Aorta (tissue), 5 donors: ENCODE data around the gene AVPR1B. TPM values are rescaled to one million over a fixed set of nuclear protein-coding genes. Genes with fewer than 3 reads are reported as not detected.

Experiments used
- ATAC-seq: fragments of 200-7000 bp; cut with Tn5 transposase; one replicate; pipeline ENCODE4 v1.9.1; 2022; ENCODE audit warnings: moderate library complexity; ENCODE audit not compliant: low FRiP score
- DNase-seq, 2 donors: peaks; one replicate each; pipeline ENCODE4 v3.0.0-alpha.2; 2020
- H3K27ac ChIP-seq, 2 donors: one replicate each; pipeline ENCODE4 v1.5.1; 2013; ENCODE audit warnings: low read length in 2 of 2, mild to moderate bottlenecking in 2 of 2, moderate library complexity in 2 of 2, control low read depth in 1 of 2, inconsistent platforms in 1 of 2, low read depth in 1 of 2
- H3K27me3 ChIP-seq, 2 donors: one replicate each; pipeline ENCODE4 v1.6.1; 2013; ENCODE audit warnings: control low read depth in 1 of 2, low read length in 1 of 2, mild to moderate bottlenecking in 1 of 2, moderate library complexity in 1 of 2; ENCODE audit not compliant: insufficient read depth in 2 of 2, control insufficient read depth in 1 of 2
- H3K36me3 ChIP-seq, 2 donors: one replicate each; pipeline ENCODE4 v1.6.1; 2013; ENCODE audit warnings: control low read depth in 1 of 2, low read length in 1 of 2, mild to moderate bottlenecking in 1 of 2; ENCODE audit not compliant: insufficient read depth in 2 of 2, control insufficient read depth in 1 of 2
- H3K4me1 ChIP-seq, 2 donors: one replicate each; pipeline ENCODE4 v1.6.1; 2013; ENCODE audit warnings: low read length in 2 of 2, control low read depth in 1 of 2, mild to moderate bottlenecking in 1 of 2, moderate library complexity in 1 of 2; ENCODE audit not compliant: insufficient read depth in 2 of 2, control insufficient read depth in 1 of 2
- H3K4me3 ChIP-seq, 2 donors: one replicate each; pipeline ENCODE4 v1.5.1; 2013; ENCODE audit warnings: low read length in 2 of 2, control low read depth in 1 of 2, mild to moderate bottlenecking in 1 of 2
- H3K9me3 ChIP-seq: one replicate; pipeline ENCODE4 v1.6.1; 2013; ENCODE audit warnings: mild to moderate bottlenecking, low read length; ENCODE audit not compliant: control insufficient read depth
- WGBS, 2 donors: extraction: QIAGEN DNeasy Blood & Tissue Kit; methylation state at CpG; one replicate each; pipeline ENCODE4 v1.1.7; 2013; 5-methylcytosine and 5-hydroxymethylcytosine counted together
- intact Hi-C, 2 donors: fragments of 100-400 bp; cut with DNase I; formaldehyde crosslinking; loops; one replicate each; pipeline versions ENCODE4 v1.14.2 to v1.15.0; 2022
- polyA plus RNA-seq, 2 donors: library from polyadenylated mRNA; stranded (reverse); fragments of 200-250 nt; gene quantifications; one replicate each; pipeline ENCODE4 v1.2.3, GENCODE V29; 2013
- total RNA-seq, 2 donors: library from RNA; stranded (reverse); fragmentation: NEBNext Ultra II Directional; extraction: Animal tissue kit (Norgen Biotek cat#: 25700); gene quantifications; one replicate each; pipeline ENCODE4 v1.2.1, GENCODE V29; 2021
- donor health status: healthy with polysubstance abuse.
- donor health status: Bipolar disorder and iron deficiency.
- donor health status: DM: no; HTN: no; CAD: no.
- donor health status: DM: no; HTN: no; CAD: no.
- donor health status: DM: yes; HTN: yes; CAD: no.

Gene AVPR1B
- total and polyA plus RNA-seq, 4 donors = not detected

DNA sequence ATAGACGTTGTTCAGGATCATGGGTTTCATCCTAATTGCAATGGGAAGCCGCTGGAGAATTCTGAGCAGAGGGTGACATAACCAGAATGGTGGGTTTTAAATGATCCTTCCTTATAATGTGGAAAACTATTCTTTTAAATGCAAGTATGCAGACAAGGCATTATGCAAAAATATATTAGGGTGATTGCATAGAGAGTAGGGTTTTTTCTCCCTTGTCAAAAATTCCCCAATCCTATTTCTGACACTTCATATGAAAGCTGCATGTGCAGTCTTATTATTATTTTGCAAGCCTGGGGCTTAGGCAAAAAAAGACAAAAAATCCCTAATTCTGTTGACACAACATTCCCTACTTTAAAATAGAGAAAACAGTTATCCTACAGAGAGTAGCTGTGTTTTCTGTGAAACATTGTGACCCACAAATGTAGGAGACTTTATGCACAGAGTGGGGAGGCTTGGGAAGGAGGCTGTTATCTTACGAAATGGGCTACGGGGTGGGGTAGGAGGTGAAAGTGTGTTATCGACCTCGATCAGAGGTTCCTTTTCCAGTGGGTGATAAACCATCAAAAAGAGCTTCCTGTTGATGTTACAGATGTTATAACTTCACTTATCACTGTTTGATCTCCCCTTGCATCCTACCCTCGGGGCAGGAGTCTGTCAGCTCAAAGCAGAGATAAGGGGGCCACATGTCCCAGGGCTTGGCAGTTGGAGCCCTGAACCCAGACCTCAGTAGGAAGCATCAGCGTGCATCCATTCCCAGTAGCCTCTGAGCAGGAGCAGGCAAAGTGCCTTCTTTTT is 37.0 kb downstream of the AVPR1B start:
- no peak overlapping the region for H3K27ac ChIP-seq
- DNase-seq (no peak), ATAC-seq (no peak)
- no peaks in the 10 kb centered on the region for H3K9me3 ChIP-seq
- H3K27me3 ChIP-seq = no peaks in the 10 kb centered on the region
- H3K4me3 ChIP-seq = no peak overlapping the region
- no peaks in the 10 kb centered on the region for H3K4me1 ChIP-seq
- 80 to 83% methylated on average over 8 of the region's 8 CpGs for WGBS, 2 donors
- no peaks in the 10 kb centered on the region for H3K36me3 ChIP-seq
- intact Hi-C loops = no loop called here

DNA sequence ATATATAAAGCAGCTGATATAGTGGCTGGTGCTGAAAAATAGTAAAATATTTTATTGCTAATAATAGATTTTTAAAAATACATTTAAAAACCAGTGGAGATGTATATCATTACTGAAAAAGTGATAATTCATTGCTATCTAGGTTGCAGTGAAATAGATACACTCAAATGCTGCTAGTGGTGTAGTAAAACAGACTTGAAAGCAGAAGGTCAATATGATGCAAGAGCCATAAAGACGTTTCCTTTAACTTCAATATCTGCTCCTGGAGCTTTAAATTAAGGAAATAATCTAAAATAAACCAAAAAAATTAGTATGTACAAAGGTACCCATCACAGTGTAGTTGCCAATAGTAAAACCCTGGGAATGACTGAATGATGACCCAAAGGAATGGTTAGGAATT is 38.1 kb downstream of the AVPR1B start:
- 73 to 81% methylated on average over 1 of the region's 1 CpG for whole genome bisulfite sequencing, 2 donors
- no peaks in the 10 kb centered on the region for H3K4me1 ChIP-seq
- no peak for DNase-seq
- H3K27me3 ChIP-seq = no peaks in the 10 kb centered on the region
- ATAC-seq = no peak
- H3K36me3 ChIP-seq = no peaks in the 10 kb centered on the region
- intact Hi-C loops = no loop called here
- no peak overlapping the region for H3K4me3 ChIP-seq
- no peak overlapping the region for H3K27ac ChIP-seq
- no peaks in the 10 kb centered on the region for H3K9me3 ChIP-seq

DNA sequence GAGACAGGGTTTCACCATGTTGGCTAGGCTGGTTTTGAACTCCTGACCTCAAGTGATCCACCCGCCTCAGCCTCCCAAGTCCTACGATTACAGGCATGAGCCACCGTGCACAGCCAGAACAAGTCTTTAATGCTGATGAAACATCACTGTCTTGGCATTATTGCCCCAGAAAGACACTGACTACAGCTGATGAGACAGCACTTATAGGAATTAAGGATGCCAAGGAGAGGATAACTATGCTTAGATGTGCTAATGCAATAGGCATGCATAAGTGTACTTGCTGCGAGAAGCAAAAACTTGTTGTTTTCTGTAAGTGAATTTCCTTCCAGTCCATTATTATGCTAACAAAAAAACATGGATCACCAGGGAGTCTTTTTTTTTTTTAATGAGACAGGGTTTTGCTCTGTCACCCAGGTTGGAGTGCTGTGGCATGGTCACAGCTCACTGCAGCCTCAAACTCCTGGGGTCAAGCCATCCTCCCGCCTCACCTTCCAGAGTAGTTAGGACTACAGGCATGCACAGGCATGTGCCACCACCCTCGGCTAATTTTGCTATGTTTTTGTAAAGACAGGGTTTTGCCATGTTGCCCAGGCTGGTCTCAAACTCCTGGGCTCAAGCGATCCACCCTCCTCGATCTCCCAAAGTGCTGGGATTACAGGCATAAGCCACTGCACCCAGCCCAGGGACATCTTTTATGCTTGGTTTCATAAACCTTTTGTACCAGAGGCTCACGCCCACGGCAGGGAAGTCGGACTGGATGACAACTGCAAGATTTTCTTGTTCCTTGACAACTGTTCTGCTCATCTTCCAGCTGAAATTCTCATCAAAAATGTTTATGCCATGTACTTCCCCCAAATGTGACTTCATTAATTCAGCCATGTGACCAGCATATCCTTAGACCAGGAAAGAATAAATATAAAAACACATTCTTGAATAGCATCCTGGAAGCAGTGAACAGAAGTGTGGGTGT is 41.1 kb downstream of the AVPR1B start:
- intact Hi-C loops = no loop called here
- no peaks in the 10 kb centered on the region for H3K4me1 ChIP-seq
- 79 to 82% methylated on average over 11 of the region's 11 CpGs for WGBS, 2 donors
- ATAC-seq (no peak), DNase-seq (no peak)
- H3K27me3 ChIP-seq = no peaks in the 10 kb centered on the region
- H3K36me3 ChIP-seq = no peaks in the 10 kb centered on the region
- no peaks in the 10 kb centered on the region for H3K9me3 ChIP-seq
- H3K27ac ChIP-seq = no peak overlapping the region
- no peak overlapping the region for H3K4me3 ChIP-seq

DNA sequence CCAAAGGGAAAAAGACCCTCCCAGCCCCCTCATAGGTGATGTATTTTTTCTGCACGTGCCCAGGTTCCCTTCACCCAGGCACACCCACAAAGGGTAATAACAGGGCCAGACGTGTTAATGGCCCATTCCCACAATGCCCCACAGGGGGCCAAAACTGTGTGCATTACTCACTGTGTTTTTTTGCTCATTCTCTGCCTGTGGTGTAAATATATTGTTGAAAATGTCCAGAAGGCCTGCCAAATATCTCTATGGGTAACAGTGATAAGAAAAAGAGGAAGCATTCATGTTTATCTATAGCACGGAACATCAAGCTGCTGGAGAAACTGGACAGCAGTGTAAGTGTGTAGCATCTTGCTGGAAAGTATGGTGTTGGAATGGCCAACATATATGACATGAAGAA is 42.3 kb downstream of the AVPR1B start:
- Histone ChIP-seq H3K27ac (no peak overlapping the region), H3K4me3 (no peak overlapping the region), H3K9me3 (no peaks in the 10 kb centered on the region), H3K4me1 (no peaks in the 10 kb centered on the region), H3K36me3 (no peaks in the 10 kb centered on the region), H3K27me3 (no peaks in the 10 kb centered on the region)
- no peak for ATAC-seq
- no peak for DNase-seq
- intact Hi-C loops = no loop called here
- 70 to 73% methylated on average over 3 of the region's 3 CpGs for WGBS, 2 donors

DNA sequence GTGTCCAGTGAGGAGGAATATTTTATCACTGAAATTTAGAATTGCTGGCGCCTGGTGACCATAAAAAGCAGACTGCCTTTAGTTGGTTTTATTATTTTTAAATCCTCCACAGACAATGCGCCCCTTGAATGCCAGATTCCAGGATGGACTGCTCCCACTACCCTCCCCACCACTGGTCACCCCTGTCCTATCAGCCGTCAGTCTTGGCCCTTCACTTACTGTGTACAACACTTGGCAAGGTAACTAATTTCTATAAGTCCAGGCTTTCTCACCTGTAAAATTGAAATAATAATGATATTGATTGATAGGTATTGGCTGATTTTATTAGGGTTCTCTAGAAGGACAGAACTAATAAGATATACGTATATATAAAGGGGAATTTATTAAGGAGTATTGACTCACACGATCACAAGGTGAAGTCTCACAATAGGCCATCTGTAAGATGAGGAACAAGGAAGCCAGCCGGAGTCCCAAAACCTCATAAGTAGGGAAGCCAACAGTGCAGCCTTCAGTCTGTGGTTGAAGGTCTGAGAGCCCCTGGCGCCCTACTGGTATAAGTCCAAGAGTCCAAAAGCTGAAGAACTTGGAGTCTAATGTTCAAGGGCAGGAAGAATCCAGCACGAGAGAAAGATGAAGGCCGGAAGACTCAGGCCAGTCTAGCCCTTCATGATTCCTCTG is 46.4 kb downstream of the AVPR1B start:
- Histone ChIP-seq H3K4me1 (no peaks in the 10 kb centered on the region), H3K36me3 (no peaks in the 10 kb centered on the region), H3K4me3 (no peak overlapping the region), H3K27me3 (no peaks in the 10 kb centered on the region), H3K9me3 (no peaks in the 10 kb centered on the region), H3K27ac (no peak overlapping the region)
- intact Hi-C loops = no loop called here
- DNase-seq = no peak
- WGBS, 2 donors = 90 to 95% methylated on average over 9 of the region's 9 CpGs
- no peak for ATAC-seq

DNA sequence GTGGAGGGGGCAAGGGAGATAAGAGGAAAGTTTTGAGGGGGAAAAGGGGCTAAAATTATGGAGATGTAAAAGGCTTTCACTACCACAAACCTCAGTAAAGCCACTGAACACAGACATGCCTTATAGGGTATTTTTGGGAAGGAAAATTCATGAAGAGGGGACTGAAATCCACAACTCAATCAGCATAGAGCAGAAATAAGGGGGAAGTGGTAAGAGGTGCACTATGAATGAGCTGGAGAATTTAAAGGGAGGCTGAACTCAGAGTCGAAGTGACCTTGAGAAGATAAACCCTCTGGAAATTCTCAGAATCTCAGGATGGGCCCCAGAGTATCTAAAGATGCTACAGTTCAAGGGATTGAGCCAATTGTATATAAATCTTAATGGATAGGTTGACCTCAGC is 48.9 kb downstream of the AVPR1B start:
- H3K4me1 ChIP-seq = no peaks in the 10 kb centered on the region
- H3K27me3 ChIP-seq = no peaks in the 10 kb centered on the region
- no peaks in the 10 kb centered on the region for H3K9me3 ChIP-seq
- H3K36me3 ChIP-seq = no peaks in the 10 kb centered on the region
- no peak overlapping the region for H3K27ac ChIP-seq
- ATAC-seq (no peak), DNase-seq (no peak)
- WGBS, 2 donors = 73 to 78% methylated on average over 1 of the region's 1 CpG
- no peak overlapping the region for H3K4me3 ChIP-seq
- intact Hi-C loops = no loop called here

DNA sequence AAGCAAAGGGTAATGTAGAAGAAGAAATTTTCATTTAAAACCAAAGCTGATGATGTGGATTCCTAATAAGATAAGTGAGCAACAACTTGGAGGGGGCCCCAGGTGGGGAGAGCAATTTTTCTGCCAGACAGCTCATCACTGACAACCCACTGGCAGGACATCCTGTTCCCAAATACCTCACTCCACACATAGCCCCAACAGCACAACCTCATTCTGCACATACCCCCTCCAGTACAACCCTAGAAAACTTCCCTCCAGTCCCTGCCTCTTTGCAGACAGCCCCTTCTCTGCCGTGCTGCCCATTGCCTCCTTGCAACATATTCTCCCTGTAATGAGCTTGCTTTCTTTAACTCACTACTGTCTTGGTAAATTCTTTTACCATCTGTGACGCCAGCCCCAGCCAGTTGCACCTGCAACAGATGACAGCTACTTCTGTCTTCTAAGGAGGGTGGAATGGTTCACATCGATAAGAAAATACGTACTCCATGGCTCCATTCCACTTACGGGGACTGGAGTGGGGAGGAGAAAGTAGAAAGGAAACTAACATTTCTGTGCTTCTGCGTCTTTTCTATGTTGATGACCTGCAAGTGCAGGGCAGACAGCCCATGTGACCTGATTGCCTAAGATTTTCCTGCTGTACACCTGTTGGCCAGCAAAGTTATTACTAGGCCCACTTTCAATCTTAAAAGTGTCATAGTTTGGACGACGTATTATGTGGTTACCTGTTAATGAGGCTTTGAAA is 49.5 kb downstream of the AVPR1B start:
- intact Hi-C loops = no loop called here

DNA sequence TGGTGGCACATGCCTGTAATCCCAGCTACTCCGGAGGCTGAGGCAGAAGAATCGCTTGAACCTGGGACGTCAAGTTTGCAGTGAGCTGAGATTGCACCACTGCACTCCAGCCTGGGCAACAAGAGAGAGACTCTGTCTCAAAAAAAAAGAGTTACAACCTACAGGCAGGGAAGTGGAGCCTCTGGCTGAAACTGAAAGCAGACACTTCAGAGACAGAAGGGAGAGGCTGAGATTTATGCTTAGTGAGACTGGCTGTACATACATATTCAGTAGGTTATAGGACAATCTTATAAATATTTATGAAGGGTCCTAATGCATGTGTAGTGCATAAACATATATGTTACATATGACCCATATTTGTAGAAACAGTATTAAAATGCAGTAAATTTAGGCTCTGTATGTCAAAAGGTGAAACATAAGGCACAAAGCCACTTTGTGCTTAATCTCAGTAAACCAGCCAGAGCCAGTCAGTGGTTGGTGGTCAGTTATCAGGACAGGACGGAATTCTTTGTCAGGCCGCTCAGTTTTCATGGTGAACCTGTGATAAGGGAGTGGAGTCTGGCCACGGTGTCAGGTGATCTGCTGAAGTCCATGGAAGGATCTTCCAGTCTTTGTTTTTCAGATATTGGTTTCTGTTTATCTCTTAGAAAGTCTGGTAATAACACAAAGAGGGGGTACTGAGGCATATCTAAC is 50.6 kb downstream of the AVPR1B start:
- 75 to 95% methylated on average over 6 of the region's 6 CpGs for WGBS, 2 donors
- DNase-seq (no peak), ATAC-seq (no peak)
- H3K27ac ChIP-seq = no peak overlapping the region
- no peaks in the 10 kb centered on the region for H3K27me3 ChIP-seq
- no peaks in the 10 kb centered on the region for H3K36me3 ChIP-seq
- no peak overlapping the region for H3K4me3 ChIP-seq
- no peaks in the 10 kb centered on the region for H3K4me1 ChIP-seq
- intact Hi-C loops = no loop called here
- H3K9me3 ChIP-seq = no peaks in the 10 kb centered on the region

More for the DNA sequence above, 49.5 kb downstream of the AVPR1B start:
- Histone ChIP-seq H3K27ac (no peak overlapping the region), H3K36me3 (no peaks in the 10 kb centered on the region), H3K4me3 (no peak overlapping the region), H3K4me1 (no peaks in the 10 kb centered on the region), H3K27me3 (no peaks in the 10 kb centered on the region), H3K9me3 (no peaks in the 10 kb centered on the region)
- no peak for ATAC-seq
- 79 to 82% methylated on average over 8 of the region's 8 CpGs for WGBS, 2 donors
- no peak for DNase-seq
